H1 (cell line): ENCODE measurements around the gene SMIM9. TPM values are rescaled to one million over a fixed set of nuclear protein-coding genes. Genes with fewer than 3 reads are reported as not detected.

Source experiments
- CTCF ChIA-PET: fragments of 300-600 bp; sonication (Branson Sonifier 250); formaldehyde crosslinking; loops from one replicate; lab custom pipeline; 2021; ENCODE audit not compliant: partially characterized antibody; lab: Charles Lee
- POLR2A ChIA-PET: fragments of 300-600 bp; sonication (Branson Sonifier 250); formaldehyde crosslinking; loops from one replicate; lab custom pipeline; 2021; ENCODE audit warnings: inconsistent platforms; ENCODE audit not compliant: partially characterized antibody; lab: Charles Lee
- DNase-seq, 2 experiments: peaks; one replicate each; pipeline versions ENCODE4 v3.0.0 to v3.0.0-alpha.2; 2010 to 2022; ENCODE audit warnings: low spot score in 2 of 2, low read depth in 1 of 2, mixed read lengths in 1 of 2
- FAIRE-seq: peaks from 2 replicates; lab custom pipeline; 2011; peaks lifted over from hg19 to GRCh38; lab: Jason Lieb, UNC
- H2AFZ ChIP-seq: 2 replicates; pipeline ENCODE4 v1.8.1; 2012; ENCODE audit warnings: low read length, inconsistent platforms
- H2AK5ac ChIP-seq: 2 replicates; pipeline ENCODE4 v1.6.1; 2013; ENCODE audit warnings: low read depth, low read length
- H2BK120ac ChIP-seq: replicated peaks from 2 replicates; pipeline ENCODE3; 2013; ENCODE audit warnings: low read depth, low read length, inconsistent platforms
- H2BK12ac ChIP-seq: 2 replicates; pipeline ENCODE4 v1.6.1; 2013; ENCODE audit warnings: low read depth, low read length
- H2BK15ac ChIP-seq: 2 replicates; pipeline ENCODE4 v1.6.1; 2013; ENCODE audit warnings: low read length
- H2BK20ac ChIP-seq: 2 replicates; pipeline ENCODE4 v1.6.1; 2013; ENCODE audit warnings: low read length
- H2BK5ac ChIP-seq: 2 replicates; pipeline ENCODE4 v1.6.1; 2013; ENCODE audit warnings: low read depth, low read length
- H3K14ac ChIP-seq: 2 replicates; pipeline ENCODE4 v1.6.1; 2013; ENCODE audit warnings: inconsistent platforms; ENCODE audit not compliant: insufficient read length
- H3K18ac ChIP-seq: 2 replicates; pipeline ENCODE4 v1.6.1; 2013; ENCODE audit warnings: low read length; ENCODE audit errors: extremely low read depth
- H3K23ac ChIP-seq: 2 replicates; pipeline ENCODE4 v1.6.1; 2013; ENCODE audit warnings: inconsistent platforms; ENCODE audit not compliant: insufficient read length
- H3K23me2 ChIP-seq: 2 replicates; pipeline ENCODE4 v1.6.1; 2013; ENCODE audit warnings: low read depth, low read length
- H3K27ac ChIP-seq: 2 replicates; pipeline ENCODE4 v1.6.1; 2011; ENCODE audit warnings: low read depth, low read length, inconsistent platforms
- H3K27me3 ChIP-seq, 4 experiments: replicated peaks in 1 of 4; 1 replicate in 1 of 4; 2 replicates in 3 of 4; pipeline versions ENCODE4 v1.6.1 to v1.8.1; 2011 to 2013; ENCODE audit warnings: low read length in 3 of 4, mild to moderate bottlenecking in 3 of 4, inconsistent platforms in 2 of 4, mixed read lengths in 2 of 4, moderate library complexity in 1 of 4; ENCODE audit not compliant: control insufficient read depth in 3 of 4, insufficient read depth in 3 of 4; ENCODE audit errors: extremely low read depth in 1 of 4
- H3K36me3 ChIP-seq, 4 experiments: 2 replicates each; pipeline versions ENCODE4 v1.6.1 to v1.8.1; 2011 to 2013; ENCODE audit warnings: mild to moderate bottlenecking in 4 of 4, low read length in 3 of 4, moderate library complexity in 2 of 4, control low read depth in 1 of 4, inconsistent platforms in 1 of 4; ENCODE audit not compliant: insufficient read depth in 4 of 4, control insufficient read depth in 2 of 4
- H3K4ac ChIP-seq: replicated peaks from 2 replicates; pipeline ENCODE3; 2013; ENCODE audit warnings: low read length, low read depth, mixed read lengths, inconsistent platforms; ENCODE audit not compliant: insufficient read length
- H3K4me1 ChIP-seq, 4 experiments: replicated peaks in 1 of 4; 1 replicate in 1 of 4; 2 replicates in 3 of 4; pipeline versions ENCODE4 v1.6.1 to v1.8.1; 2011 to 2013; ENCODE audit warnings: low read length in 3 of 4, inconsistent platforms in 2 of 4, mixed read lengths in 1 of 4; ENCODE audit not compliant: insufficient read depth in 4 of 4, control insufficient read depth in 3 of 4
- H3K4me2 ChIP-seq, 2 experiments: 2 replicates each; pipeline versions ENCODE4 v1.6.1 to v1.8.1; 2011 to 2013; ENCODE audit warnings: low read depth in 2 of 2, low read length in 2 of 2, control low read depth in 1 of 2, inconsistent platforms in 1 of 2, mild to moderate bottlenecking in 1 of 2; ENCODE audit not compliant: insufficient read depth in 1 of 2
- H3K4me3 ChIP-seq, 4 experiments: fragments of 200-600, 300-600 bp in 1 of 4; sonication (generic), shearing (Covaris generic), sonication (Bioruptor Twin) in 1 of 4; 2 replicates each; pipeline versions ENCODE4 v1.5.1 to v1.8.1; 2011 to 2016; ENCODE audit warnings: low read length in 4 of 4, low read depth in 3 of 4, control low read depth in 2 of 4, inconsistent platforms in 2 of 4, mild to moderate bottlenecking in 2 of 4, mixed read lengths in 1 of 4, moderate library complexity in 1 of 4; ENCODE audit not compliant: insufficient read depth in 2 of 4; ENCODE audit errors: extremely low read depth in 1 of 4
- H3K56ac ChIP-seq: replicated peaks from 2 replicates; pipeline ENCODE3; 2013; ENCODE audit warnings: low read depth, mild to moderate bottlenecking, mixed read lengths, low read length, inconsistent platforms; ENCODE audit not compliant: insufficient read length
- H3K79me1 ChIP-seq: 2 replicates; pipeline ENCODE4 v1.6.1; 2013; ENCODE audit warnings: low read depth, low read length, control low read depth
- H3K79me2 ChIP-seq, 2 experiments: 2 replicates each; pipeline versions ENCODE4 v1.6.1 to v1.8.1; 2012 to 2013; ENCODE audit warnings: low read length in 2 of 2, mild to moderate bottlenecking in 2 of 2, inconsistent platforms in 1 of 2; ENCODE audit not compliant: insufficient read depth in 2 of 2, control insufficient read depth in 1 of 2
- H3K9ac ChIP-seq, 4 experiments: replicated peaks in 1 of 4; 1 replicate in 1 of 4; 2 replicates in 3 of 4; pipeline versions ENCODE4 v1.6.1 to v1.8.1; 2011 to 2013; ENCODE audit warnings: low read depth in 3 of 4, low read length in 3 of 4, control low read depth in 2 of 4, mild to moderate bottlenecking in 2 of 4, moderate library complexity in 2 of 4, inconsistent platforms in 1 of 4; ENCODE audit errors: extremely low read depth in 1 of 4
- H3K9me3 ChIP-seq, 2 experiments: 2 replicates each; pipeline versions ENCODE4 v1.6.1 to v1.8.1; 2012 to 2013; ENCODE audit warnings: mild to moderate bottlenecking in 2 of 2, moderate library complexity in 2 of 2, control low read depth in 1 of 2, inconsistent platforms in 1 of 2, low read depth in 1 of 2, low read length in 1 of 2, mixed read lengths in 1 of 2; ENCODE audit not compliant: insufficient read depth in 2 of 2
- H4K20me1 ChIP-seq, 2 experiments: replicated peaks in 1 of 2; 2 replicates each; pipeline versions ENCODE3 to v1.8.1; 2011 to 2013; ENCODE audit warnings: inconsistent platforms in 2 of 2, low read length in 2 of 2, mild to moderate bottlenecking in 1 of 2; ENCODE audit not compliant: insufficient read depth in 2 of 2, control insufficient read depth in 1 of 2
- H4K5ac ChIP-seq: 2 replicates; pipeline ENCODE4 v1.6.1; 2013; ENCODE audit warnings: low read length, low read depth, mixed read lengths, inconsistent platforms; ENCODE audit not compliant: insufficient read length
- H4K8ac ChIP-seq: 2 replicates; pipeline ENCODE4 v1.8.0; 2013; ENCODE audit warnings: mild to moderate bottlenecking, moderate library complexity, low read length, inconsistent platforms; ENCODE audit not compliant: insufficient read depth; ENCODE audit errors: extremely low read depth
- H4K91ac ChIP-seq: replicated peaks from 2 replicates; pipeline ENCODE3; 2013; ENCODE audit warnings: low read length, mixed read lengths, inconsistent platforms; ENCODE audit not compliant: insufficient read length
- NRF1 ChIP-seq: IDR thresholded peaks from 2 replicates; pipeline ENCODE4 v1.6.1; 2011; ENCODE audit warnings: mild to moderate bottlenecking, low read depth, low read length, improper control_type of control experiment
- WGBS, 2 experiments: shearing (Covaris generic) in 1 of 2; methylation state at CpG; one replicate each; pipeline versions ENCODE4 v1.1.6 to v1.1.7; 2013 to 2015; ENCODE audit warnings: low lambda C conversion rate in 2 of 2, mixed read lengths in 2 of 2, inconsistent platforms in 1 of 2, low coverage in 1 of 2, missing lambda C conversion rate in 1 of 2; ENCODE audit not compliant: insufficient replicate concordance in 2 of 2, insufficient coverage in 1 of 2, insufficient read length in 1 of 2; ENCODE audit errors: extremely low coverage in 1 of 2, missing lambda C conversion rate in 1 of 2; 5-methylcytosine and 5-hydroxymethylcytosine counted together
- polyA plus RNA-seq, 7 experiments: library from polyadenylated mRNA; depleted of rRNA in 3 of 7; stranded (reverse) in 5 of 7; unstranded in 2 of 7; fragments of >200 nt in 5 of 7; fragments of 200-250 nt in 2 of 7; gene quantifications; 1 replicate in 5 of 7; 2 replicates in 1 of 7; 4 replicates in 1 of 7; pipeline versions ENCODE4 v1.2.1 to v1.2.3, GENCODE V29; 2011 to 2013; ENCODE audit warnings: missing spikeins in 2 of 7, mixed read lengths in 2 of 7
- total RNA-seq: library from RNA; stranded (reverse); fragmentation: NEBNext Ultra II Directional; extraction: Animal tissue kit (Norgen Biotek cat#: 25700); gene quantifications from 2 replicates; pipeline ENCODE4 v1.2.1, GENCODE V29; 2021

Gene SMIM9
- total and polyA plus RNA-seq, 2 of the 8 experiments (the other 6 are each of a cell fraction or from before 2014, with no cell fraction given): not detected

- DNase-seq (no peak), FAIRE-seq (no peak)
- Histone ChIP-seq H3K27me3 (no peaks in the 10 kb centered on the region), H2BK20ac (no peak overlapping the region), H3K36me3 (no peaks in the 10 kb centered on the region), H2BK5ac (no peak overlapping the region), H2BK12ac (no peak overlapping the region), H3K18ac (no peak overlapping the region), H4K91ac (no peak overlapping the region), H3K27ac (no peak overlapping the region), H3K23ac (no peak overlapping the region), H2AK5ac (no peak overlapping the region), H2AFZ (no peak overlapping the region), H3K9ac (no peak overlapping the region), H4K20me1 (no peaks in the 10 kb centered on the region), H3K23me2 (no peaks in the 10 kb centered on the region), H3K56ac (no peak overlapping the region), H2BK15ac (no peak overlapping the region), H4K5ac (no peak overlapping the region), H2BK120ac (no peak overlapping the region), H3K79me2 (no peaks in the 10 kb centered on the region), H3K4me3 (no peak overlapping the region), H3K14ac (no peak overlapping the region), H4K8ac (no peak overlapping the region), H3K79me1 (no peaks in the 10 kb centered on the region), H3K4ac (no peak overlapping the region), H3K4me2 (no peak overlapping the region), H3K9me3 (no peaks in the 10 kb centered on the region), H3K4me1 (peaks cover 0 to 2% (median 0%) of the 10 kb centered on the region in 4 experiments; a peak in 2 of 7 replicates)
- ChIA-PET POLR2A (no interaction called here), CTCF (interaction anchor here (0.9 kb wide), 1 partner anchor 55 kb away, joined by 3 read pairs; no protein-coding TSS in a partner anchor)
- WGBS, 2 experiments: 78% methylated on average over 6 of the region's 6 CpGs; no CpG with 5 or more reads in 1 of the 2 experiments
- TF ChIP-seq NRF1: no peak
Measured at GRCh38 chrX:154785716-154786115, 48.7 kb downstream of the SMIM9 start.
